Measurements from ENCODE around the gene GPC6. TPM values are rescaled to one million over a fixed set of nuclear protein-coding genes. Genes with fewer than 3 reads are reported as not detected.

Gene GPC6
- total RNA-seq, 2 experiments from 2014 or later: not detected

DNA sequence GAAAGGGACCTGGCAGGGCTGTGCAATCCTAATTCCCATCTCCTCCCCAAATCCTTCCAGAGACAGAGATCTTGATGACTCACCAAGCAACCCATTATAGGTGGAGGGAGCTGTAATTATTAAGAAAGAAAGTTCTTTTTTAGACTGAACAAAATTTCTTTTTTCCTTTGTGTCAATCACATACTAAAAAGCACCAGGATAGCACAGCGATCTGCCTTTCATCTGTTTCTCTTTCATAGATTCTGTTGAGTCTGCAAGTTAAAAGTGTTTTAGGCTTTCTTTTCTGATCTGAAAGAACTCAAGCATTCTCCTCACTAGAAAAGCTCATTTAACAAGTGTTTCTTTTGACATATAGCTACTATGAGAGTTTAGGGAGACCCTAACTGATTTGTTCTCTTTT lies 1030.1 kb downstream of the GPC6 start:
- H3K79me2 ChIP-seq (ENCODE audit: insufficient read depth, low read depth, low read length): no peaks in the 10 kb centered on the region
- no peaks in the 10 kb centered on the region for H3K9me3 ChIP-seq (ENCODE audit: low read length)
- CTCF ChIA-PET (ENCODE audit: unreplicated experiment): no interaction called here
- DNase-seq (ENCODE audit: low spot score): no peak
- intact Hi-C loops (cut with micrococcal nuclease; ENCODE audit: unreplicated experiment): no loop called here
- no peak overlapping the region for H3K4me3 ChIP-seq (ENCODE audit: low read depth, low read length, poor library complexity, severe bottlenecking)
- no peaks in the 10 kb centered on the region for H3K9me2 ChIP-seq (ENCODE audit: insufficient read depth, low read length)
- H3K27ac ChIP-seq (ENCODE audit: low read depth, low read length, poor library complexity, severe bottlenecking): no peak overlapping the region
- BruUV-seq (replicated peaks): no TSS peak
- no peaks in the 10 kb centered on the region for H3K36me3 ChIP-seq (ENCODE audit: insufficient read depth, low read length)
- POLR2A ChIA-PET: no interaction called here
- no peak overlapping the region for H3K4me2 ChIP-seq (ENCODE audit: low read length)
- no peaks in the 10 kb centered on the region for H4K20me1 ChIP-seq (ENCODE audit: insufficient read depth, low read length)
- H2AFZ ChIP-seq (ENCODE audit: low read length): no peak overlapping the region
- TF ChIP-seq CTCF (conservative IDR thresholded peaks at IDR 0.05; ENCODE audit: low read length): no peak
- no peak for TF ChIP-seq EZH2phosphoT487 (IDR thresholded peaks at IDR 0.05; ENCODE audit: borderline replicate concordance, low read depth, low read length)
- H3K4me1 ChIP-seq (ENCODE audit: insufficient read depth, low read length, poor library complexity, severe bottlenecking): no peaks in the 10 kb centered on the region

GRCh38 chr13:94259984-94260383 lies 1033.4 kb downstream of the GPC6 start:
- no peak for TF ChIP-seq CTCF (conservative IDR thresholded peaks at IDR 0.05; ENCODE audit: low read length)
- no peak for TF ChIP-seq EZH2phosphoT487 (IDR thresholded peaks at IDR 0.05; ENCODE audit: borderline replicate concordance, low read depth, low read length)
- H3K36me3 ChIP-seq (ENCODE audit: insufficient read depth, low read length): no peaks in the 10 kb centered on the region
- H4K20me1 ChIP-seq (ENCODE audit: insufficient read depth, low read length): no peaks in the 10 kb centered on the region
- BruUV-seq (replicated peaks): no TSS peak
- no peak for DNase-seq (ENCODE audit: low spot score)
- H3K4me3 ChIP-seq (ENCODE audit: low read depth, low read length, poor library complexity, severe bottlenecking): no peak overlapping the region
- no peak overlapping the region for H2AFZ ChIP-seq (ENCODE audit: low read length)
- ChIA-PET CTCF (ENCODE audit: unreplicated experiment) (no interaction called here), POLR2A (no interaction called here)
- H3K79me2 ChIP-seq (ENCODE audit: insufficient read depth, low read depth, low read length): no peaks in the 10 kb centered on the region
- H3K9me3 ChIP-seq (ENCODE audit: low read length): no peaks in the 10 kb centered on the region
- no peaks in the 10 kb centered on the region for H3K4me1 ChIP-seq (ENCODE audit: insufficient read depth, low read length, poor library complexity, severe bottlenecking)
- no peaks in the 10 kb centered on the region for H3K9me2 ChIP-seq (ENCODE audit: insufficient read depth, low read length)
- intact Hi-C loops (cut with micrococcal nuclease; ENCODE audit: unreplicated experiment): no loop called here
- H3K4me2 ChIP-seq (ENCODE audit: low read length): no peak overlapping the region
- H3K27ac ChIP-seq (ENCODE audit: low read depth, low read length, poor library complexity, severe bottlenecking): no peak overlapping the region

DNA sequence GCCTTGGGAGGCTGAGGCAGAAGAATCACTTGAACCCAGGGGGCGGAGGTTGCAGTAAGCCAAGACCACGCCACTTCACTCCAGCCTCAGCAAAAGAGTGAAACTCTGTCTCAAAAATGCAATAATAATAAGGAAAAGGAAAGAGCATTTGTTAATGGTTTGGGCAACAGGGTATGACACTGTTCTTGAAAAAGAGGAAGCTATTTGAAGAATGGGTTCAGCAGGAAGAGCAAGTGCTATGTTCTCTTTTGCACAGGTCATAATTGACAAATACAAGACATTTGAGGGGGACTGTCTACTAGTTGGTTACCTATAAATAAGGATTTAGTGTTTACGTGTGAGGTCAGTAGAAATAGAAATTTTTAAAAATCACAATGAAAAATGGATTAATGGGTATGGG lies 1034.6 kb downstream of the GPC6 start:
- Histone ChIP-seq H3K36me3 (ENCODE audit: insufficient read depth, low read length) (no peaks in the 10 kb centered on the region), H3K4me2 (ENCODE audit: low read length) (no peak overlapping the region)
- POLR2A ChIA-PET: no interaction called here

More for the DNA sequence above, 1034.6 kb downstream of the GPC6 start:
- Histone ChIP-seq H3K9me2 (ENCODE audit: insufficient read depth, low read length) (no peaks in the 10 kb centered on the region), H2AFZ (ENCODE audit: low read length) (no peak overlapping the region), H3K79me2 (ENCODE audit: insufficient read depth, low read depth, low read length) (no peaks in the 10 kb centered on the region), H3K4me3 (ENCODE audit: low read depth, low read length, poor library complexity, severe bottlenecking) (no peak overlapping the region), H3K27ac (ENCODE audit: low read depth, low read length, poor library complexity, severe bottlenecking) (no peak overlapping the region), H3K9me3 (ENCODE audit: low read length) (no peaks in the 10 kb centered on the region), H4K20me1 (ENCODE audit: insufficient read depth, low read length) (no peaks in the 10 kb centered on the region), H3K4me1 (ENCODE audit: insufficient read depth, low read length, poor library complexity, severe bottlenecking) (no peaks in the 10 kb centered on the region)
- intact Hi-C loops (cut with micrococcal nuclease; ENCODE audit: unreplicated experiment): no loop called here
- no peak for DNase-seq (ENCODE audit: low spot score)
- CTCF ChIA-PET (ENCODE audit: unreplicated experiment): no interaction called here
- no TSS peak for BruUV-seq (replicated peaks)
- TF ChIP-seq CTCF (conservative IDR thresholded peaks at IDR 0.05; ENCODE audit: low read length): no peak
- no peak for TF ChIP-seq EZH2phosphoT487 (IDR thresholded peaks at IDR 0.05; ENCODE audit: borderline replicate concordance, low read depth, low read length)

Measured in OCI-LY7 (cell line).